GM21526 (cell line): ENCODE results near the gene PPFIA2.
"Not testable (repeated sequence)": the region's sequence is repeated elsewhere in the genome, so short reads cannot be mapped to it uniquely, and the experiment has no call there.

Experiments used
- ATAC-seq: cut with Tn5 transposase; IDR thresholded peaks from one replicate; pipeline ENCODE4 v1.9.1; 2021; ENCODE audit warnings: moderate library complexity; ENCODE audit not compliant: unreplicated experiment, low FRiP score

PPFIA2 gene

GRCh38 chr12:81679614-81680013, 79.5 kb downstream of the PPFIA2 start:
- ATAC-seq, result no peak

GRCh38 chr12:81670759-81671158, 88.4 kb downstream of the PPFIA2 start:
- ATAC-seq, result no peak

- no peak for ATAC-seq
Measured at GRCh38 chr12:81668475-81668874, 90.7 kb downstream of the PPFIA2 start.

- not testable (repeated sequence) for ATAC-seq
Measured at GRCh38 chr12:81659310-81659709, 99.8 kb downstream of the PPFIA2 start.

- no peak for ATAC-seq
Measured at GRCh38 chr12:81644503-81644902, 114.6 kb downstream of the PPFIA2 start.

- ATAC-seq, result no peak
Measured at GRCh38 chr12:81639196-81639595, 120.0 kb downstream of the PPFIA2 start.

GRCh38 chr12:81633127-81633526, 126.0 kb downstream of the PPFIA2 start:
- ATAC-seq, result no peak

- ATAC-seq, result no peak
Measured at GRCh38 chr12:81627336-81628189, 131.6 kb downstream of the PPFIA2 start.

GRCh38 chr12:81626406-81626805, 132.7 kb downstream of the PPFIA2 start:
- ATAC-seq, result no peak

- no peak for ATAC-seq
Measured at GRCh38 chr12:81617915-81618314, 141.2 kb downstream of the PPFIA2 start.

- no peak for ATAC-seq
Measured at GRCh38 chr12:81615026-81615588, 144.0 kb downstream of the PPFIA2 start.

GRCh38 chr12:81610955-81611889, 147.9 kb downstream of the PPFIA2 start:
- ATAC-seq, result no peak

GRCh38 chr12:81597928-81598604, 161.1 kb downstream of the PPFIA2 start:
- no peak for ATAC-seq

- no peak for ATAC-seq
Measured at GRCh38 chr12:81596558-81596957, 162.6 kb downstream of the PPFIA2 start.

- ATAC-seq, result no peak
Measured at GRCh38 chr12:81591256-81591655, 167.9 kb downstream of the PPFIA2 start.

- ATAC-seq, result not testable (repeated sequence)
Measured at GRCh38 chr12:81590703-81591102, 168.4 kb downstream of the PPFIA2 start.

- ATAC-seq, result no peak
Measured at GRCh38 chr12:81588235-81589008, 170.7 kb downstream of the PPFIA2 start.

- no peak for ATAC-seq
Measured at GRCh38 chr12:81585787-81586186, 173.4 kb downstream of the PPFIA2 start.

GRCh38 chr12:81573228-81573627, 185.9 kb downstream of the PPFIA2 start:
- ATAC-seq, result no peak

- no peak for ATAC-seq
Measured at GRCh38 chr12:81572411-81572810, 186.7 kb downstream of the PPFIA2 start.
